HG02759 (cell line): ENCODE results near the gene MED12L.

Experiments
- ATAC-seq: cut with Tn5 transposase; IDR thresholded peaks from one replicate; pipeline ENCODE4 v1.9.1; 2021; ENCODE audit warnings: mild to moderate bottlenecking, moderate library complexity; ENCODE audit not compliant: unreplicated experiment

The MED12L gene

GRCh38 chr3:151087648-151088047, 2.2 kb downstream of the MED12L start:
- ATAC-seq = no peak

DNA sequence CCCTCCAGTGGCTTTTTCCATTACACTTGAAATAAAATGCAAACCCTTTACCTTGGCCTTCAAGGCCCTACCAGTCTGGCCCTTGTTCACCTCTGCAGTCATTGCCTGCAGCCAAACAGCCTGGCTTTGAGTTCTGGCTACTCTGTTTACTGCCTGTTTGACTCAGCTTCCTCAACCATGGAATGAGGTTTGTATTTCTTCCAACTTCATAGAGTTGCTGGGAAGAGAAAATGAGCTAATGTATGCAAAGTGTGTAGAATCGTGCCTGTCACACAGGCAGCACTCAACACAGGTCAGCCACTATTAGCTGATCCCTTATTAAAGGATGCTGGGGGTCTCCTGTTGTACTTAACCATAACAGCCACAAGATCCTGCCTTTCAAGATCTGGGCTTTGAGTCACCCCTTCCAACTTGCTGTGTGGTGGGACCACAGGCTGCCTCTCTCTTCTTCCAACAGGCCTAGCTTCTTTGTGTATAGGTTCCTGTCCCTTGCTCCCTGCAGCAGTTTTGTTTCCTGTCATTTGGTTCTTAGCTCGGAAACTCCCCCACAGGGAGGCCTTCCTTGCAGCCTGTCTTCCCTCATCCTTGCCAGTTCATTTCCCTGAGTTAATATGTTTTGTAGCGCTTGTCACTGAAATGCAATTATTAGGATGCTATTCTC, 6.4 kb downstream of the MED12L start:
- ATAC-seq = no peak

DNA sequence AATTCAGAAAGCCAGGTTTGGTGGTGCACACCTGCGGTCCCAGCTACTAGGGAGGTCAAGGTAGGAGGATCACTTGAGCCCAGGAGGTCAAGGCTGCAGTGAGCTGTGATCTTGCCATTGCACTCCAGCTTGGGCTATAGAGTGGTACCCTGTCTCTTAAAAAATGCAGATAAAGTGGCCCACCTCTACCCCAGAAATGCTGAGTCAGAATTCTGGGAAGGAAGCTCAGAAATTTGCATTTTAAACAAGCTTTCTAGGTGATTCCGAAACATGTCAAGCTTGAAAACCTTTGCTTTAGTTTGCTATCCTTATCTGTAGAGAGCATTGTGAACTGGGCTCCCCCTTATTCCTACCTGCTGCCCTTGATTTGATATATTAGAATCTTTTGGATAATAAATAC, 7.7 kb downstream of the MED12L start:
- no peak for ATAC-seq

DNA sequence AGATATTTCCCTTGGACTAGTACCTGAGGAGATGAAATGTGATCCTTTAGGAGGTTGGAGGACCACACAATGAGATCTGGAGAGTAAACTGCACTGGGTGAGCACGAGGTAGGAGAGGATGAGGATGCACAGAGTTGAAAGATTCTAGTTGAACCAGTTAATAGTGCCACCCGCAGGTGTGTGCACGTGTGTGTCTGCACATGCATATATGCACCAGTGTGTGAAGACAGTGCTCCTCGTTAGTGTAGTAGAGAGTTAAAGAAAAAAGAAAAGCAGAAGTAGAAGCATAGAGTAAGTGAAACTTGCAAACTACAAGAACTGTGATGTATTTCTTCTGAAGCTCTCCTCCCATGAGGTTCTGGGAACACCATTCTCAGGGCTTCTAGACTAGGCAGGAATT, 8.4 kb downstream of the MED12L start:
- peak; percentile 49 for ATAC-seq

GRCh38 chr3:151096716-151097115, 11.3 kb downstream of the MED12L start:
- ATAC-seq = no peak

DNA sequence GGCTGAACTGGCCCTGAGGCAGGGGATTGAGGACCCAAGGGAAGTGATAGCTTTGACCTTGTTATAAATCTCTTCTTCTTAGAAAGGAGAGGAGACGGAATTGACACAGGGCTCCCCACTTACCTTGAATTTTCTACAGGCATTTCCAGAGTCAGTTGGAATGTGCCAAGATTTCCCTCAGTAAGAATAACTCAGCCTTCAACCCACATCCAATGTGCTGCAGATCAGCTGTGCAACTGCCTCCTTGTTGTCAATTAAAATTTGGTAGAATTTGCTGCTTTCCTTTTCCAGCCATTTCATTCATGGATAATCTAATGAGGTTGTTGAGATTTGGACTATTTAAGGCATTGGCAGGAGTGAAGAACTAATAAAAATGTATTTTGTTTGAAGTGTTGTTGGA, 14.6 kb downstream of the MED12L start:
- no peak for ATAC-seq

DNA sequence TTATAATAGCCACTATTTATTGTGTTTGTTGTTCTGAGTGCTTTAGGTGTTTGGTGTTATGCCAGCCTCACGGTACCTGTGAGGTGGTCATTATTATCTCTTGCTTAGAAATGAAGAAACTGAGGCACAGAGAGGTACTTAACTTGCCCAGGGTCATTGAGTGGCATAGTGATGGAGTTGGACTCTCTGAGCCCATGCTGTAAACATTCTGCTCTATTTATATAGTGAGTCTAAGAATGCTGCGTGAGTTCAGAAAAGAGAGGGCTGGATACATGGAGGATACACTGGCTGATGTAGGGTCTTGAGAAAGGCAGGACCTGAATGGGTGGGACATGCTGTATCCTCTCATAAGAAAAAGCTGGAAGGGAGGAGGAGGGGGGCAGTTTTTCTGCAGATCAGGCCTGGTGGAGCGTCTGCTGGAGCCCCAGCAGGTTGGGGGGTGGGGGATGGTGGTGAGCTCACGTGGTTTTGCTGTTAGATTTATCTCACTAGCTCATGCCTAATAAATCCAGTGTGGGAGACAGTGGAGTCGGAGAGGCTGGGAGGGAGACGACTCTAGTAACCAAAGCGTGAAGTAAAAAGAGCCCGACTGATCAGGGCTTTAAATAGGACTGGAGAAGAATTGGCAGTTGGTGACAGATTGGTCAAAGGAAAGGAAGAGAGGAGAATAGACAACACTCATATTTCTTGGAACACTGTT, 16.0 kb downstream of the MED12L start:
- ATAC-seq = no peak

GRCh38 chr3:151106311-151106710, 20.8 kb downstream of the MED12L start:
- ATAC-seq = no peak

DNA sequence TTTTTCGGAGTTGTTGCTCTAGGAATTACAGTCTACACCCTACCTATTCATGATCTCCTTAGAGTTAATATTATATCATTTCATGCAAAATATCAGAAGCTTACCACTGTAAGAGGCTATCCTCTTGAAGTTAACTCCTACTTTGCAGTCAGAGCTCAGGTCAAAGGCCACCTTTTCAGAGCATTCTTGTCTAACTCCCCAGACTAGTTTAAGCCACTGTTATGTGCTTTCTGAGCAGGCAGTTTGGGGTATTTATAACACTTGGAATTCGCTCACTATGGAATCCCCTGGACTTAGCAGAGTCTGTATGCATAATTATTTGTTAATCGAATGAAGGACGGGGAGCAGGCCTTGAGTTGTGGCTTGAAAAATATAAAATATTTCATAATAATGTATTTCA, 21.7 kb downstream of the MED12L start:
- ATAC-seq = no peak

- no peak for ATAC-seq
These were observed 22.2 kb downstream of the MED12L start for GRCh38 chr3:151107701-151108100.

DNA sequence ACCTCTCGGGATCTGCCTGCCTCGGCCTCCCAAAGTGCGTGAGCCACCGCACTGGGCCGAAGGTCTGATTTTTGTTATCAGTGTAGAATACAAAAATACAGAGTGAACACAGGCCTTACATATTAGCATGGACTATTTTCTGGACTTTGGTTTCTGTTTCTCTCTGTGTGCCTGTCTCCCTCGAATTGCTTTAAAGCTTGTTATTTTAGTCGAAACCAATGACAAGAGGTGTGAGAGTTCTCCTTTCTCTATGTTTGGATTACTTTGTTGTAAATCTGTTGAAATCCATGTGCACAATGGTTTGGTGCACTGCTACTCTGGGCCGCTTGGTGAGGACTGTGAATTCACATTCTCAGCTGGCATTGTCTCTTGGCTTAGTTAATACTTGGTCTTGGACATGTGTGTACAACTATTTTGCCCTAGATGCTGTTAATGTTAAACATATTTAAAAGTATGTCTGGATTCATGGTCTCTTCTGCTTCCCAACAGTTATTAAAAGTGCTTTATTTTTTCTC, 23.9 kb downstream of the MED12L start:
- ATAC-seq = no peak

DNA sequence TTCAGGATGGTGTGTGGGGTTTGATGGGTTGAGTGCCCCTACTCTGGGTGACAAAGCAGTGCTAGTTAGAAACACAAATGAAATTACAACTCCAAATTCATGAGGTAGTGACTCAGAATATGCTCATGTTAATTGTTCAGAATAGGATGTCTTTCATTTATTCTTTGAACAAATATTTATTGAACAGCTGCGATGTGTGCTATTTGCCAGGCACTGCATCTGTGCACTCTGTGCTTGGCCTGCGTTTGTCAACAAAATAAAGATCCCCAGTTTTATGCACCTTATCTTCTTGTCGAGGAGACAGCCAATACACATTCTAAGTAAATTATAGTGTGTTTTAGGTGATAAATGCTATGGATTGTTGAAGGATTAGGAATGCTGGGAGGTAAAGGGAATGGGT, 27.3 kb downstream of the MED12L start:
- no peak for ATAC-seq

DNA sequence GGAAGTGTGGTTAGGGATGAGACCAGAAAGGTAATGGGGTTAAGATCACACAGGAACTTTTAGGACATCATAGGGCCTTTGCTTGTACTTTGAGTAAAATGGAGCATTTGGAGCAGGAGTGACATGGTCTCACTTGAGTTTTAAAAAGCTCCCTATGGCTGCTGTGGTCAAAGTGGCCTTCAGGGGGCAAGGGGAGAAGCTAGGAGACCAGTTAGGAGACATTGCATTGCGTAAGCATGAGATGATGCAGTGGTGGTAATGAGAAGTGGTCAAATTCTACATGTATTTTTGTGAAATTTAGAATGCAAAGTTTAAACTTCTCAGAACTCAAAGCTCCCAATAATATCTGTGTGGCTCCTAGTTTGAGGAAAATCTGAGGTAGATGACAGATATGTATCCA, 27.9 kb downstream of the MED12L start:
- no peak for ATAC-seq

- no peak for ATAC-seq
These were observed 31.6 kb downstream of the MED12L start for GRCh38 chr3:151117047-151117446.

DNA sequence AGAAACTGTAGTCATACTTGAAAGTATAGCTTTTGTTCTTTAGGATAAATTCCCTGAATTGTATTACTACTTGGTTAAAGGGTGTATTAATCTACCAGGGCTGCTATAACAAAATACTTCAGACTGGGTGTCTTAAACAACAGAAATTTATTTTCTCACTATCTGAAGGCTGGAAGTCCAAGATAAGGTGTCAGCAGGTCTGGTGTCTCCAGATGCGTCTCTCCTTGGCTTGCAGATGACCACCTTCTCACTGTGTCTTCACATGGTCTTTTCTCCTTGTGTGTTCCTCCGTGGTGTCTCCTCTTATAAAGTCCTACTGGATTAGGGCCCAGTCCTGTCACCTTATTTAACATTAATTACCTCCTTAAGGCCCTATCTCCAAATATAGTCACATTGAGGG, 33.7 kb downstream of the MED12L start:
- no peak for ATAC-seq

DNA sequence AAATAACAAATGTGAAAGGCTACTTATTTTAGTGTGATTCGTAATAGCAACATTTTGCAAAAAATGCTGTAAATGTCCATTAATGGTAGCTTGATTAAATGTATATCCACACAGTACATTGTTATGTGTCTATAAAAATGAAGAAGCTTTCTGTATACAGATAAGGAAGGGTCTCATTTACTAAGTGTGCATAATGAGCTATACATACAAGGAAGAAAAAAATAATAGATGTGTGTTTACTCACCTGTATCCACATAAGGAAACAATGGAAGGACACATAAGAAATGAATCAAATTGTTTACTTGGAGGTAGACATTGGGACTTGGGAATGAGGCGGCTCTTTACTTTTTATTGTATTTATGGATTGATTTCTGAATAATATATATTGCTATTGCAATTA, 34.9 kb downstream of the MED12L start:
- no peak for ATAC-seq

- ATAC-seq = no peak
These were observed 35.6 kb downstream of the MED12L start for GRCh38 chr3:151121016-151121415.

- ATAC-seq = no peak
These were observed 38.4 kb downstream of the MED12L start for GRCh38 chr3:151123827-151124226.

- ATAC-seq = no peak
These were observed 39.0 kb downstream of the MED12L start for GRCh38 chr3:151124476-151124875.

- ATAC-seq = no peak
These were observed 45.0 kb downstream of the MED12L start for GRCh38 chr3:151130428-151130827.

- no peak for ATAC-seq
These were observed 47.7 kb downstream of the MED12L start for GRCh38 chr3:151133175-151133574.

DNA sequence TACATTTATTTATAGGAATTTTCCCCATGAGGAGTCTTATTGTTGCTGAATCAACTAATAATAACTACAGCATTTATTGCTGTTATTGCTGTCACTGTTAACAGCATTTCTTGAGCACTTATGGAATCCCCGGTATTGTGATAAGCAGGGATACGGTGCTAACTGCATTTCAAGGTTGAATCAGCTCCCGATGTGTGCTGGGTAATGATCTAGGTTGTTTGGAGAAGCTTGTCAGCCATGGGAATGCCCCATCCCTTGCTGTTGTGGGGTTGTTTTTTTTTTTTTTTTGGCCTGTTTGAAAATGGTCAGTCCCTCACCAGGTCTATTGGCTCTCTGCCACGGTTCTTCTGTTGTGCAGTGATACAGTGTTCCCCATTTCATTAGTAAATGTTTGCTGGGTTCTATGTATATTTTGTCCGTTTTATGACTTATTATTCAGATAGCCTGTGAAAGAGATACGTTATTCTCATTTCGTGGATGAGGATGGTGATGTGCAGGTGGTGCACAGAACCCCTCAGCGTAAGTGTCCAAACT, 48.5 kb downstream of the MED12L start:
- ATAC-seq = no peak
